ENCODE data around the gene KCTD3.

DNA sequence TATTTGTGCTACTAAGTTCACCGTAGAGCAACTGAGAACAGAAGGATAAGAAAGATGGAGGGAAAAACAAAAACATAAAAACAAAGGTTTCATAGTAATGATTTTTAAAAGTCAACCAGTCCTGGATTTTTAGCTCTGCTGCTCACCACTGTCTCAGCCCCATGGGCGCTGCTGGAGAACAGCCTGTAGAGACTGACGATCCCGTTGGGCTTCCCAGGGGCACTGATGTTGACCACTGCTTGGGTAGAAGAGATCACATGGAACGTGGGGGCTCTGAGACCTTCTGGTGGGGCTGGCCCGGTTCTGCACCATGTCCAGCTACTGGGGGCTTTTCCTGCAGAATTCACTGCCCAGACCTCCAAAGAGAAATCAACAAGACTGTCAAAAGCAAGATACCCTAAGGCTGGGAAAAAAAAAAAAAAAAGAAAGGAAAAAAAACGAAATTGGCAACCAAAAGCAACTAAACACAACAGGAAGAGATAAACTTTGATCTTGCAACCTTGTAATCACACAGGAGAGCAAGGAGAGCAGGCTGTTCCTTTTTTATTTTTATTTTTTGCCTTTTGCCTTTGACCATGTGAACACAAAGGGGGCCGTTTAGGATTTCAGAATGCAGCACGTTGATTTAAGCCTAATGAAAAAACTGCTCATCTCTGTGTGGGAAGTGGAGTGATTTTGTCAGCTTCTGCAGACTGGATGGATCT lies 83.5 kb downstream of the KCTD3 start:
- TF ChIP-seq, protein P1, sequence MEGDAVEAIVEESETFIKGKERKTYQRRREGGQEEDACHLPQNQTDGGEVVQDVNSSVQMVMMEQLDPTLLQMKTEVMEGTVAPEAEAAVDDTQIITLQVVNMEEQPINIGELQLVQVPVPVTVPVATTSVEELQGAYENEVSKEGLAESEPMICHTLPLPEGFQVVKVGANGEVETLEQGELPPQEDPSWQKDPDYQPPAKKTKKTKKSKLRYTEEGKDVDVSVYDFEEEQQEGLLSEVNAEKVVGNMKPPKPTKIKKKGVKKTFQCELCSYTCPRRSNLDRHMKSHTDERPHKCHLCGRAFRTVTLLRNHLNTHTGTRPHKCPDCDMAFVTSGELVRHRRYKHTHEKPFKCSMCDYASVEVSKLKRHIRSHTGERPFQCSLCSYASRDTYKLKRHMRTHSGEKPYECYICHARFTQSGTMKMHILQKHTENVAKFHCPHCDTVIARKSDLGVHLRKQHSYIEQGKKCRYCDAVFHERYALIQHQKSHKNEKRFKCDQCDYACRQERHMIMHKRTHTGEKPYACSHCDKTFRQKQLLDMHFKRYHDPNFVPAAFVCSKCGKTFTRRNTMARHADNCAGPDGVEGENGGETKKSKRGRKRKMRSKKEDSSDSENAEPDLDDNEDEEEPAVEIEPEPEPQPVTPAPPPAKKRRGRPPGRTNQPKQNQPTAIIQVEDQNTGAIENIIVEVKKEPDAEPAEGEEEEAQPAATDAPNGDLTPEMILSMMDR (IDR thresholded peaks at IDR 0.05): no peak
- no peak for TF ChIP-seq EP300 (IDR thresholded peaks at IDR 0.05)
